GM23338 (cell line): Measurements from ENCODE around the gene PLEK.

ENCODE experiments used
- EZH2 ChIP-seq: fragments of 200-600 bp; sonication (generic); IDR thresholded peaks from one replicate; pipeline ENCODE4 v1.8.0; 2017; ENCODE audit warnings: antibody characterized with exemption, mild to moderate bottlenecking, low read depth; ENCODE audit not compliant: unreplicated experiment
- EZH2phosphoT487 ChIP-seq: fragments of 200-600 bp; sonication (generic); IDR thresholded peaks from one replicate; pipeline ENCODE4 v1.8.1; 2018; ENCODE audit warnings: antibody characterized with exemption; ENCODE audit not compliant: unreplicated experiment
- POLR2AphosphoS5 ChIP-seq: IDR thresholded peaks from 2 replicates; pipeline ENCODE4 v1.6.1; 2016; ENCODE audit warnings: antibody characterized with exemption, low read depth
- TF ChIP-seq, protein P1 (sequence below), 2 experiments: fragments of 200-600 bp in 1 of 2; sonication (generic) in 1 of 2; conservative IDR thresholded peaks; 2 replicates each; pipeline versions ENCODE4 v1.5.1 to v1.6.1; 2016 to 2017; ENCODE audit warnings: antibody characterized with exemption in 2 of 2, low read depth in 2 of 2, mild to moderate bottlenecking in 2 of 2, moderate library complexity in 1 of 2
- TF ChIP-seq, protein P2 (sequence below): IDR thresholded peaks from 2 replicates; pipeline ENCODE4 v1.6.1; 2016; ENCODE audit warnings: antibody characterized with exemption
- TF ChIP-seq, protein P3 (sequence below): IDR thresholded peaks from one replicate; pipeline ENCODE4 v1.6.1; 2018; ENCODE audit warnings: antibody characterized with exemption; ENCODE audit not compliant: unreplicated experiment

DNA sequence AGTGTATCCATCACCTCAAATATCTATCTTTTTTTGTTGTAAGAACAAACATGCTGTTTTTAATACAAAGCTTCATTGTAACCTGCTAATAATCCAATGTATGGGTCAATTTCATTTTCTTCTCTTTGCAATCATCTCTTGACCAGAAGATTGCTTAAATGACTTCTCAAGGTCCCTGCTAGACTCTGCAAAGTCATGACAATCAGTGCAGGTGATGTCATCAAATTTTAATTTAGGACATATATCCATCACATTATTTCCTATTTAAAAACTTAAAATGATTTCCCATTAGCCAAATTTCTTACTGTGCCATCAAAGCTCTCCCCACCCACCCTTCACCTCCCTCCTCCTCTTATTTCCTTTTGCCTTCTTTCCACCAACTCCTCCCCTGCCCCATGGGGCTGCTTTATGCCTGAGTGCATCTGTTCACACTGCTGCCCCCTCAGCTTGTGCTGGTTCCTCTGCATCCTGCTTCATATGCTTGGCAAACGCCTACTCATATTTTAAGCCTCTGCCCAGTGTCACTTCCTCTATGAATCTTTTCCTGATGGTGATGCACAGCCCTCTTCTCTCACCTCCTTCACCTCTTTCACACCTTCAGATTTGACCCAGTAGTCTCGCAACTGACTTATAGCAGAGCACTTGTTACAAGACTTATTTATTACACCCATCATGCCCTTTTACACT is 20.3 kb downstream of the PLEK start:
- TF ChIP-seq, protein P1, sequence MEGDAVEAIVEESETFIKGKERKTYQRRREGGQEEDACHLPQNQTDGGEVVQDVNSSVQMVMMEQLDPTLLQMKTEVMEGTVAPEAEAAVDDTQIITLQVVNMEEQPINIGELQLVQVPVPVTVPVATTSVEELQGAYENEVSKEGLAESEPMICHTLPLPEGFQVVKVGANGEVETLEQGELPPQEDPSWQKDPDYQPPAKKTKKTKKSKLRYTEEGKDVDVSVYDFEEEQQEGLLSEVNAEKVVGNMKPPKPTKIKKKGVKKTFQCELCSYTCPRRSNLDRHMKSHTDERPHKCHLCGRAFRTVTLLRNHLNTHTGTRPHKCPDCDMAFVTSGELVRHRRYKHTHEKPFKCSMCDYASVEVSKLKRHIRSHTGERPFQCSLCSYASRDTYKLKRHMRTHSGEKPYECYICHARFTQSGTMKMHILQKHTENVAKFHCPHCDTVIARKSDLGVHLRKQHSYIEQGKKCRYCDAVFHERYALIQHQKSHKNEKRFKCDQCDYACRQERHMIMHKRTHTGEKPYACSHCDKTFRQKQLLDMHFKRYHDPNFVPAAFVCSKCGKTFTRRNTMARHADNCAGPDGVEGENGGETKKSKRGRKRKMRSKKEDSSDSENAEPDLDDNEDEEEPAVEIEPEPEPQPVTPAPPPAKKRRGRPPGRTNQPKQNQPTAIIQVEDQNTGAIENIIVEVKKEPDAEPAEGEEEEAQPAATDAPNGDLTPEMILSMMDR (conservative IDR thresholded peaks at IDR 0.05; ENCODE audit: low read depth in 2 of 2) = no peak
- no peak for TF ChIP-seq EZH2phosphoT487
- TF ChIP-seq EZH2 = no peak
- TF ChIP-seq POLR2AphosphoS5 = no peak
- TF ChIP-seq, protein P2, sequence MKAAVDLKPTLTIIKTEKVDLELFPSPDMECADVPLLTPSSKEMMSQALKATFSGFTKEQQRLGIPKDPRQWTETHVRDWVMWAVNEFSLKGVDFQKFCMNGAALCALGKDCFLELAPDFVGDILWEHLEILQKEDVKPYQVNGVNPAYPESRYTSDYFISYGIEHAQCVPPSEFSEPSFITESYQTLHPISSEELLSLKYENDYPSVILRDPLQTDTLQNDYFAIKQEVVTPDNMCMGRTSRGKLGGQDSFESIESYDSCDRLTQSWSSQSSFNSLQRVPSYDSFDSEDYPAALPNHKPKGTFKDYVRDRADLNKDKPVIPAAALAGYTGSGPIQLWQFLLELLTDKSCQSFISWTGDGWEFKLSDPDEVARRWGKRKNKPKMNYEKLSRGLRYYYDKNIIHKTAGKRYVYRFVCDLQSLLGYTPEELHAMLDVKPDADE = no peak
- TF ChIP-seq, protein P3, sequence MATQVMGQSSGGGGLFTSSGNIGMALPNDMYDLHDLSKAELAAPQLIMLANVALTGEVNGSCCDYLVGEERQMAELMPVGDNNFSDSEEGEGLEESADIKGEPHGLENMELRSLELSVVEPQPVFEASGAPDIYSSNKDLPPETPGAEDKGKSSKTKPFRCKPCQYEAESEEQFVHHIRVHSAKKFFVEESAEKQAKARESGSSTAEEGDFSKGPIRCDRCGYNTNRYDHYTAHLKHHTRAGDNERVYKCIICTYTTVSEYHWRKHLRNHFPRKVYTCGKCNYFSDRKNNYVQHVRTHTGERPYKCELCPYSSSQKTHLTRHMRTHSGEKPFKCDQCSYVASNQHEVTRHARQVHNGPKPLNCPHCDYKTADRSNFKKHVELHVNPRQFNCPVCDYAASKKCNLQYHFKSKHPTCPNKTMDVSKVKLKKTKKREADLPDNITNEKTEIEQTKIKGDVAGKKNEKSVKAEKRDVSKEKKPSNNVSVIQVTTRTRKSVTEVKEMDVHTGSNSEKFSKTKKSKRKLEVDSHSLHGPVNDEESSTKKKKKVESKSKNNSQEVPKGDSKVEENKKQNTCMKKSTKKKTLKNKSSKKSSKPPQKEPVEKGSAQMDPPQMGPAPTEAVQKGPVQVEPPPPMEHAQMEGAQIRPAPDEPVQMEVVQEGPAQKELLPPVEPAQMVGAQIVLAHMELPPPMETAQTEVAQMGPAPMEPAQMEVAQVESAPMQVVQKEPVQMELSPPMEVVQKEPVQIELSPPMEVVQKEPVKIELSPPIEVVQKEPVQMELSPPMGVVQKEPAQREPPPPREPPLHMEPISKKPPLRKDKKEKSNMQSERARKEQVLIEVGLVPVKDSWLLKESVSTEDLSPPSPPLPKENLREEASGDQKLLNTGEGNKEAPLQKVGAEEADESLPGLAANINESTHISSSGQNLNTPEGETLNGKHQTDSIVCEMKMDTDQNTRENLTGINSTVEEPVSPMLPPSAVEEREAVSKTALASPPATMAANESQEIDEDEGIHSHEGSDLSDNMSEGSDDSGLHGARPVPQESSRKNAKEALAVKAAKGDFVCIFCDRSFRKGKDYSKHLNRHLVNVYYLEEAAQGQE = no peak
